Measurements from ENCODE around the gene KLHL5.

The KLHL5 gene

DNA sequence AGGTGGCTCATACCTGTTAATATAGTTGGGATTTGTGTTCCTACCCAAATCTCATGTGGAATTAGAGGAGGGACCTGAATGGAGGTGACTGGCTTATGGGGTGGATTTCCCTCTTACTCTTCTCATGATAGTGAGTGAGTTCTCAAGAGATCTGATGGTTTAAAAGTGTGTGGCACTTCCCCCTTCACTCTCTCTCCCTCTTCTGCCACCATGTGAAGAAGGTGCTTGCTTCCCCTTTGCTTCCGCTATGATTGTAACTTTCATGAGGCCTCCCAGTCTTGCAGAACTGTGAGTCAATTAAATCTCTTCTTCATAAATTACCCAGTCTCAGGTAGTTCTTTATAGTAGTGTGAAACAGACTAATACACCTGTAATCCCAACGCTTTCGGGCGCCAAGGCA is 92.0 kb downstream of the KLHL5 start:
- no peaks in the 10 kb centered on the region for H3K9me3 ChIP-seq (ENCODE audit: insufficient read depth, low read depth, low read length)
- TF ChIP-seq, protein P1, sequence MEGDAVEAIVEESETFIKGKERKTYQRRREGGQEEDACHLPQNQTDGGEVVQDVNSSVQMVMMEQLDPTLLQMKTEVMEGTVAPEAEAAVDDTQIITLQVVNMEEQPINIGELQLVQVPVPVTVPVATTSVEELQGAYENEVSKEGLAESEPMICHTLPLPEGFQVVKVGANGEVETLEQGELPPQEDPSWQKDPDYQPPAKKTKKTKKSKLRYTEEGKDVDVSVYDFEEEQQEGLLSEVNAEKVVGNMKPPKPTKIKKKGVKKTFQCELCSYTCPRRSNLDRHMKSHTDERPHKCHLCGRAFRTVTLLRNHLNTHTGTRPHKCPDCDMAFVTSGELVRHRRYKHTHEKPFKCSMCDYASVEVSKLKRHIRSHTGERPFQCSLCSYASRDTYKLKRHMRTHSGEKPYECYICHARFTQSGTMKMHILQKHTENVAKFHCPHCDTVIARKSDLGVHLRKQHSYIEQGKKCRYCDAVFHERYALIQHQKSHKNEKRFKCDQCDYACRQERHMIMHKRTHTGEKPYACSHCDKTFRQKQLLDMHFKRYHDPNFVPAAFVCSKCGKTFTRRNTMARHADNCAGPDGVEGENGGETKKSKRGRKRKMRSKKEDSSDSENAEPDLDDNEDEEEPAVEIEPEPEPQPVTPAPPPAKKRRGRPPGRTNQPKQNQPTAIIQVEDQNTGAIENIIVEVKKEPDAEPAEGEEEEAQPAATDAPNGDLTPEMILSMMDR (conservative IDR thresholded peaks at IDR 0.05; ENCODE audit: low read length), result no peak
- no peak for TF ChIP-seq EZH2phosphoT487 (IDR thresholded peaks at IDR 0.05; ENCODE audit: borderline replicate concordance)
- no peak overlapping the region for H3K9ac ChIP-seq (ENCODE audit: low read depth, low read length, poor library complexity, severe bottlenecking)
- no peak overlapping the region for H3K4me2 ChIP-seq (ENCODE audit: low read depth, low read length, poor library complexity, severe bottlenecking)
- no peaks in the 10 kb centered on the region for H3K9me2 ChIP-seq (replicated peaks; ENCODE audit: low read depth, low read length)
- no peak overlapping the region for H2AFZ ChIP-seq (ENCODE audit: low read length)
- H3K36me3 ChIP-seq (ENCODE audit: insufficient read depth, low read length), result no peaks in the 10 kb centered on the region
- H3F3A ChIP-seq (ENCODE audit: low read depth), result no peaks in the 10 kb centered on the region
- H3K79me2 ChIP-seq (ENCODE audit: insufficient read depth, low read length), result no peaks in the 10 kb centered on the region
- no peaks in the 10 kb centered on the region for H4K20me1 ChIP-seq (ENCODE audit: insufficient read depth, low read length, poor library complexity, severe bottlenecking)
- peaks cover 3% of the 10 kb centered on the region for H3K4me1 ChIP-seq (ENCODE audit: insufficient read depth, low read length, poor library complexity, severe bottlenecking)
- no peaks in the 10 kb centered on the region for H3K27me3 ChIP-seq (ENCODE audit: insufficient read depth, low read length, poor library complexity, severe bottlenecking)
- no peak overlapping the region for H3K4me3 ChIP-seq (ENCODE audit: low read length, poor library complexity, severe bottlenecking)

DNA sequence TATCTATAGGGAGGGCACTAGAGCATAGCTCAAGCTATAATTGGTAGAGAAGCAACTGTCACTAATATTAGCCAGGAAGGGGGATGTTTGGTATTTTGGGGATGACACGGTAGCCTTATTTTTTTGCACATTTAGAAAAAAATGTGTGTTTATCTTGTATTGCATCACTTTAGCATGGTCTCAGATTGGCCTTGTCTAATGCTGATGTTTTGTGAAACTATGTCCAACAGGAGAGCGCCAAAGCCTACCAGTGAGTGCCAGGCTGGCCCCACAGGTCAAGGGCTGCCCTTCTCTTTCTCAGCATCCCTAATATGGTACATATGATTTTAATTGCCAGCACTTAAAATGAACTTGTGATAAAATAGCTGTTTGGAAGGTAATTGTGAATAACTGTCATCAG is 95.5 kb downstream of the KLHL5 start:
- no peaks in the 10 kb centered on the region for H3K4me1 ChIP-seq (ENCODE audit: insufficient read depth, low read length, poor library complexity, severe bottlenecking)
- no peaks in the 10 kb centered on the region for H3K36me3 ChIP-seq (ENCODE audit: insufficient read depth, low read length)
- no peaks in the 10 kb centered on the region for H4K20me1 ChIP-seq (ENCODE audit: insufficient read depth, low read length, poor library complexity, severe bottlenecking)
- H3K4me3 ChIP-seq (ENCODE audit: low read length, poor library complexity, severe bottlenecking), result no peak overlapping the region
- H3K4me2 ChIP-seq (ENCODE audit: low read depth, low read length, poor library complexity, severe bottlenecking), result no peak overlapping the region
- no peak overlapping the region for H3K9ac ChIP-seq (ENCODE audit: low read depth, low read length, poor library complexity, severe bottlenecking)
- H3K27me3 ChIP-seq (ENCODE audit: insufficient read depth, low read length, poor library complexity, severe bottlenecking), result no peaks in the 10 kb centered on the region
- H3K9me3 ChIP-seq (ENCODE audit: insufficient read depth, low read depth, low read length), result no peaks in the 10 kb centered on the region
- H3K9me2 ChIP-seq (replicated peaks; ENCODE audit: low read depth, low read length), result no peaks in the 10 kb centered on the region
- no peak overlapping the region for H2AFZ ChIP-seq (ENCODE audit: low read length)
- no peaks in the 10 kb centered on the region for H3F3A ChIP-seq (ENCODE audit: low read depth)
- TF ChIP-seq, protein P1 (conservative IDR thresholded peaks at IDR 0.05; ENCODE audit: low read length), result no peak
- no peak for TF ChIP-seq EZH2phosphoT487 (IDR thresholded peaks at IDR 0.05; ENCODE audit: borderline replicate concordance)
- no peaks in the 10 kb centered on the region for H3K79me2 ChIP-seq (ENCODE audit: insufficient read depth, low read length)

DNA sequence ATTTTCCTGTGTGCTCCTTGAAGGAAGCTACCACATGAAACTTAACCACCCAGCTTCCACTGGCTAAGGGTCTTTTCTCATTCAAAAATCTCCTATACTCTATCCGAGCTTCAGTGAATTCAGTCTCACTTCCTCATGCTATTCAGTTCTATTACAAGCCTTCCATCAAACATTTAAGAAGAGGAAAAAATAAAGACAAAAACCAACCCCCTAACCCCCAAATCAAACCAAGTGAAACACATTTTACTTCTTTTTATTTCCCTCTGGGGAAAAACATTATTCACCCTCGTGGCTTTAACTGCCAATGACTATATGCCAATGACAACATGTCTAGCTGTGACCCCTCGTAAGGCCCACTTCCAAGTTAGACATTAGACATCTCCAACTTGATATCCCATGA is 104.1 kb downstream of the KLHL5 start:
- TF ChIP-seq EZH2phosphoT487 (IDR thresholded peaks at IDR 0.05; ENCODE audit: borderline replicate concordance), result no peak
- TF ChIP-seq, protein P1 (conservative IDR thresholded peaks at IDR 0.05; ENCODE audit: low read length), result no peak

More for the DNA sequence above, 104.1 kb downstream of the KLHL5 start:
- H4K20me1 ChIP-seq (ENCODE audit: insufficient read depth, low read length, poor library complexity, severe bottlenecking), result no peaks in the 10 kb centered on the region
- H3K4me3 ChIP-seq (ENCODE audit: low read length, poor library complexity, severe bottlenecking), result no peak overlapping the region
- H3K79me2 ChIP-seq (ENCODE audit: insufficient read depth, low read length), result no peaks in the 10 kb centered on the region
- no peaks in the 10 kb centered on the region for H3K9me2 ChIP-seq (replicated peaks; ENCODE audit: low read depth, low read length)
- H3K9me3 ChIP-seq (ENCODE audit: insufficient read depth, low read depth, low read length), result no peaks in the 10 kb centered on the region
- H3K4me1 ChIP-seq (ENCODE audit: insufficient read depth, low read length, poor library complexity, severe bottlenecking), result peaks cover 11% of the 10 kb centered on the region
- H2AFZ ChIP-seq (ENCODE audit: low read length), result no peak overlapping the region
- H3K27me3 ChIP-seq (ENCODE audit: insufficient read depth, low read length, poor library complexity, severe bottlenecking), result no peaks in the 10 kb centered on the region
- H3K4me2 ChIP-seq (ENCODE audit: low read depth, low read length, poor library complexity, severe bottlenecking), result no peak overlapping the region
- no peak overlapping the region for H3K9ac ChIP-seq (ENCODE audit: low read depth, low read length, poor library complexity, severe bottlenecking)
- H3F3A ChIP-seq (ENCODE audit: low read depth), result no peaks in the 10 kb centered on the region
- no peaks in the 10 kb centered on the region for H3K36me3 ChIP-seq (ENCODE audit: insufficient read depth, low read length)

Measured in Loucy (cell line).